GM20431 (cell line): Measurements from ENCODE around the gene AGXT.
"Not testable (repeated sequence)": the region's sequence is repeated elsewhere in the genome, so short reads cannot be mapped to it uniquely, and the experiment has no call there.

Source experiments
- in situ Hi-C: fragments of 300-500 bp; cut with MseI, MboI; formaldehyde crosslinking; loops from one replicate; pipeline ENCODE4 v1.15.0; 2020; ENCODE audit warnings: low sequenced_read_pairs; ENCODE audit not compliant: unreplicated experiment

AGXT gene

GRCh38 chr2:240839152-240840143, 29.2 kb upstream of the AGXT start:
- in situ Hi-C loops = no loop called here

- in situ Hi-C loops = no loop called here
Observed at GRCh38 chr2:240840435-240841060, 28.1 kb upstream of the AGXT start.

- in situ Hi-C loops = not testable (repeated sequence)
Observed at GRCh38 chr2:240846309-240846708, 22.3 kb upstream of the AGXT start.

GRCh38 chr2:240846873-240847595, 21.6 kb upstream of the AGXT start:
- in situ Hi-C loops = no loop called here

- in situ Hi-C loops = no loop called here
Observed at GRCh38 chr2:240847817-240848216, 20.8 kb upstream of the AGXT start.

- in situ Hi-C loops = no loop called here
Observed at GRCh38 chr2:240848900-240849680, 19.5 kb upstream of the AGXT start.

GRCh38 chr2:240850026-240850425, 18.6 kb upstream of the AGXT start:
- in situ Hi-C loops = no loop called here

GRCh38 chr2:240850756-240851077, 17.9 kb upstream of the AGXT start:
- in situ Hi-C loops = no loop called here

GRCh38 chr2:240851078-240851991, 17.3 kb upstream of the AGXT start:
- in situ Hi-C loops = no loop called here

- in situ Hi-C loops = no loop called here
Observed at GRCh38 chr2:240852671-240853314, 15.8 kb upstream of the AGXT start.

GRCh38 chr2:240855670-240856069, 13.0 kb upstream of the AGXT start:
- in situ Hi-C loops = no loop called here

GRCh38 chr2:240856151-240856980, 12.3 kb upstream of the AGXT start:
- in situ Hi-C loops = no loop called here

- in situ Hi-C loops = no loop called here
Observed at GRCh38 chr2:240857039-240858008, 11.3 kb upstream of the AGXT start.

GRCh38 chr2:240858321-240858720, 10.3 kb upstream of the AGXT start:
- in situ Hi-C loops = no loop called here

GRCh38 chr2:240858871-240859270, 9.8 kb upstream of the AGXT start:
- in situ Hi-C loops = no loop called here

- in situ Hi-C loops = no loop called here
Observed at GRCh38 chr2:240861547-240861946, 7.1 kb upstream of the AGXT start.

GRCh38 chr2:240864475-240864874, 4.1 kb upstream of the AGXT start:
- in situ Hi-C loops = no loop called here
